ENCODE data around the gene SHROOM3.

DNA sequence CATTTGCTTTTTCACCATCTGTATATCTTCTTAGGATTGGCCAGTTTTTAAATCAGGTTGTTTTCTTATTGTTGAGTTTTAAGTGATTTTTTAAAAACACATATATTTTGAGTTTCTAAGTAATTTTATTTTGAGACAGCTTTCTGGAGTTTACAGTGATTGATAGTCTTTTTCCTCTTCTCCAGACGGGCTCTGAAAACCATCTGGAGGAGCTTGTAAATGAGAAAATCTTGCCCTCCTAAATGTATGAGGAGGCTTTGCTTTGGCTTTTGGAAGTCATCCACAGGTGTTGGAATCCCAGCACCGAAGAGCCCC is 302.7 kb downstream of the SHROOM3 start:
- TF ChIP-seq, protein P1, sequence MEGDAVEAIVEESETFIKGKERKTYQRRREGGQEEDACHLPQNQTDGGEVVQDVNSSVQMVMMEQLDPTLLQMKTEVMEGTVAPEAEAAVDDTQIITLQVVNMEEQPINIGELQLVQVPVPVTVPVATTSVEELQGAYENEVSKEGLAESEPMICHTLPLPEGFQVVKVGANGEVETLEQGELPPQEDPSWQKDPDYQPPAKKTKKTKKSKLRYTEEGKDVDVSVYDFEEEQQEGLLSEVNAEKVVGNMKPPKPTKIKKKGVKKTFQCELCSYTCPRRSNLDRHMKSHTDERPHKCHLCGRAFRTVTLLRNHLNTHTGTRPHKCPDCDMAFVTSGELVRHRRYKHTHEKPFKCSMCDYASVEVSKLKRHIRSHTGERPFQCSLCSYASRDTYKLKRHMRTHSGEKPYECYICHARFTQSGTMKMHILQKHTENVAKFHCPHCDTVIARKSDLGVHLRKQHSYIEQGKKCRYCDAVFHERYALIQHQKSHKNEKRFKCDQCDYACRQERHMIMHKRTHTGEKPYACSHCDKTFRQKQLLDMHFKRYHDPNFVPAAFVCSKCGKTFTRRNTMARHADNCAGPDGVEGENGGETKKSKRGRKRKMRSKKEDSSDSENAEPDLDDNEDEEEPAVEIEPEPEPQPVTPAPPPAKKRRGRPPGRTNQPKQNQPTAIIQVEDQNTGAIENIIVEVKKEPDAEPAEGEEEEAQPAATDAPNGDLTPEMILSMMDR (IDR thresholded peaks at IDR 0.05; ENCODE audit: low read depth, low read length, missing input control) = no peak
- TF ChIP-seq GABPA (IDR thresholded peaks at IDR 0.05 in 1 of 2, conservative IDR thresholded peaks at IDR 0.05 in 1 of 2) = no peak
- TF ChIP-seq, protein P2, sequence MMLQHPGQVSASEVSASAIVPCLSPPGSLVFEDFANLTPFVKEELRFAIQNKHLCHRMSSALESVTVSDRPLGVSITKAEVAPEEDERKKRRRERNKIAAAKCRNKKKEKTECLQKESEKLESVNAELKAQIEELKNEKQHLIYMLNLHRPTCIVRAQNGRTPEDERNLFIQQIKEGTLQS (IDR thresholded peaks at IDR 0.05) = no peak
- TF ChIP-seq JUND (IDR thresholded peaks at IDR 0.05) = no peak
- TF ChIP-seq TAF1 (conservative IDR thresholded peaks at IDR 0.05) = no peak

Data from liver (tissue), 3 donors.